ENCODE measurements around the gene ATP6V0C.
"Not testable (repeated sequence)": the region's sequence is repeated elsewhere in the genome, so short reads cannot be mapped to it uniquely, and the experiment has no call there.

Gene ATP6V0C

DNA sequence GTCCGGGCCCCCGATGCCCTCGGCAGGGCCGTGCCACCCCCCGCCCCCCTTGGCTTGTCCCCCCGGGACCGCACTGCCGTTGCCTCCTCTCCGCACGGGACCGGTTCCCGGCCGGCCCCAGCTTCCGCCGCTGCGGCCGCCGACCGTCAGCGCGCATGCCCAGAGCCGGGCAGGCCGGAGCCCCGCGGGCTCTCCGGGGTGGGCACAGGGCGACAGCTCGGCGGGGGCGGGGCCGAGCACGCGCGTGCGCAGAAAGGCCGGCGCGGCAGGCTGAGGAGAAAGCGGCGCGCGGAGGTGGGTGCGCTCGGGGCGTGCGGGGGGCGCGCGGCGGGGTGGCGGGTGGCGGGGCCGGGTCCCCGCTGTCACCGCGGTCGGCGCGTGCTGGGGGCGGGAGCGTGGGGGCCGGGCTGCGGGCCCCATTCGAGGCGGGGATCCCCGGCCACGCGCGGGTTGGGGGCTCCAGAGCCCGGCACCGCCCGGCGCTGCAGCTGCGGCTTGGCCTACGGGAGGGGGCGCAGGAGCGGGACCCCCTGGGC, 38.8 kb upstream of the ATP6V0C start, which contains the start of gene TBC1D24:
TSS of gene TBC1D24 (plus strand) at position 251 of the 536 bp plus-strand sequence. CDS start 21,022 bp downstream, outside the sequence.
- DNase-seq (ENCODE audit: low read depth in 2 of 2) = peak; percentile 69 to 84

DNA sequence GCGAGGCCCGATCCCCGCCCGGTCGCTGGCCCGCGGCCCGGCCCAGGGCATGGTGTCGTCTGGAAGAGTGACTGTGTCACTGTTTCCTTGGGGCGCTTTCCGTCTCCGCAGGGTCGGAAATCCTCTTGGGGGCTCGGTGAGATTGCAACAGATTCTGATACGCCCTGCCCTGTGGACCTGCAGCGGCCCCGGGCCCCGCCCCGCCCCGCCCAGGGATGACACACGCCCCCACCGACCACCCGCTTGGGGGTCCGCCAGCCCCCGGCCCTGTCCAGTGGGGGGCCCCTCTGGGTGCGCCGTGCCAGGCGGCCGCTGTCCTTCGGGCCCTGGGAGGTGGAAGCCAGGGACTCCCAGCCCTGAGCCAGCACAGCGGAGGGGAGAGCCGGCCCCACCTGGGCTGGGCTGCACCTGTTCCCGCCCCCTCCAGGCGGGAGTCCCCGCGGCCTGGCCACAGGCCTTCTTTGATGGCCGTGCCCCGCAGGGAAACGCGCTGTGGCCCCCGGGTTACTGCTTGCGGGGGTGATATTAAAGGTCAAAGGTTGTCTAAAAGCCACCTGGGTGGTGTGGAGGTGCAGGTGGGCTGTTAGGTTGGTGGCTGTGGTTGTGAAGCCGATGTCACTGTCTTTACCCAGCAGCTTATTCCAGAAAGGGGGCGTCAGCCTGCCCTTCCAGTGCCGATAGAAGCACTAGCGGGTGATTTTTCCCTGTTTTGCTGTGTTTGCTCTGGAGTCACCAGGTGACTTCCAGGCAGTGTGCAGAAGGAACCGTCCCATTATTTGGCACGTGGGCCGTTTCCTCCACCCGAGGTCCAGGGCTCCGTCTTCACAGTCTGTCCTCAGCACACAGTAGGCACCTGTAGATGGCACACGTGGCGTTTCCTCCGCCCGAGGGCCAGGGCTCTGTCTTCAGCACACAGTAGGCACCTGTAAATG, 38.1 kb upstream of the ATP6V0C start:
- no peak for DNase-seq (ENCODE audit: low read depth in 2 of 2)

DNA sequence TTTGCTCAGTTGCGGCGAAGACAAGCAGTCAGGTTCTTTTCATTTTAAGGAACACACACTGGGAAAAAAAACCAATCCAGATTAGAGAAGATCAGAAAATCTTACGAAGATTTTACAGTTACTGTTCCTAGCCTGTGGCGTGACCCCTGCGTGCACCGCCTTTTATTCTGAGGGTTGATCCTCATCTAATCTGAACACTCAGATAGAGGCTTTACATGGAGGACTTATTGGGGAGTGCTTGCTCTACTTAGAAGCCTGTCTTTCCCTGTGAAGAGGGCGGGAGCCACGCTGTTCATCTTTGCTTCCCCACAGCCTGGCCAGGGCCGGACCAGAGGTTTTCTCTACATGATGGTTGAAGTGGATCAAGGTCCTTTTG, 37.4 kb upstream of the ATP6V0C start:
- no peak for DNase-seq (ENCODE audit: low read depth in 2 of 2)

- DNase-seq (ENCODE audit: low read depth in 2 of 2) = no peak
Measured at GRCh38 chr16:2476741-2477140, 37.0 kb upstream of the ATP6V0C start.

- no peak for DNase-seq (ENCODE audit: low read depth in 2 of 2)
Measured at GRCh38 chr16:2477327-2477726, 36.4 kb upstream of the ATP6V0C start.

GRCh38 chr16:2478279-2478678, 35.5 kb upstream of the ATP6V0C start:
- DNase-seq (ENCODE audit: low read depth in 2 of 2) = no peak

GRCh38 chr16:2479996-2480395, 33.8 kb upstream of the ATP6V0C start:
- not testable (repeated sequence) for DNase-seq (ENCODE audit: low read depth in 2 of 2)

DNA sequence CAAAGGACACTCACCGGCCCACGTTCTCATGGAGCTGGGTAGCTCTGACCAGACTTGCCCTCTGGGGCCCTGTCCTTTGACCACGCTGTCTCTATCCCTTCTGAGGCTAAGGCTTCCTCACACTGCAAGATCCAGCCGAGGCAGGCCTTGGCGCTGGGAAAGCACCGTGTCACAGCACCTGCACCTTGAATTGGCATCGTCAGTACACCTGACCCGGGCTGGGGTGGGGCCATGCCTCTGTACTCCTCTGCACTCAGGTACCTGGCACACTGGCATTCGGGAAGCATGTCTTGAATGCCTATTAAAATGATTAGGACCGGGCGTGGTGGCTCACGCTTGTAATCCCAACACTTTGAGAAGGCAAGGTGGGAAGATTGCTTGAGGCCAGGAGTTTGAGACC, 32.8 kb upstream of the ATP6V0C start:
- DNase-seq (ENCODE audit: low read depth in 2 of 2) = no peak

DNA sequence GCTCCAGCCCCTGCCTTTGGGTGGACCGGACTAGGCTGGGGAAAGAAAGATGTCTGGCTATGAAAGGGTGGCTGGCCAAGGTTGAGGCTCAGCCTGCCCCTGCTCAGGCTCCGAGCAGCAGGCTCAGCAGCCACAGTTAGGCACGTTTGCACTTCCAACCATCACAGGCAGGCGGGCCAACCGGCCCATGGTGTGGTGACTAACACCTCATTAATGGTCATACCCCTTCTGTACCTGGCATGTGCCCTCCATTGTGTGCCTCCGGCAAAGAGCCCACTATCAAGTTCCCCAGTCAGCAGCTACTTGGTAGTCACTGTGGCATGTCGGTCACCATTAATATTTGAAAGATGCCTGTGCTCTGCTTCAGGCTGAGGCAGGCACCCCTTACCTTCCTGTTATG, 32.1 kb upstream of the ATP6V0C start:
- DNase-seq (ENCODE audit: low read depth in 2 of 2) = no peak

GRCh38 chr16:2482249-2482648, 31.5 kb upstream of the ATP6V0C start:
- no peak for DNase-seq (ENCODE audit: low read depth in 2 of 2)

DNA sequence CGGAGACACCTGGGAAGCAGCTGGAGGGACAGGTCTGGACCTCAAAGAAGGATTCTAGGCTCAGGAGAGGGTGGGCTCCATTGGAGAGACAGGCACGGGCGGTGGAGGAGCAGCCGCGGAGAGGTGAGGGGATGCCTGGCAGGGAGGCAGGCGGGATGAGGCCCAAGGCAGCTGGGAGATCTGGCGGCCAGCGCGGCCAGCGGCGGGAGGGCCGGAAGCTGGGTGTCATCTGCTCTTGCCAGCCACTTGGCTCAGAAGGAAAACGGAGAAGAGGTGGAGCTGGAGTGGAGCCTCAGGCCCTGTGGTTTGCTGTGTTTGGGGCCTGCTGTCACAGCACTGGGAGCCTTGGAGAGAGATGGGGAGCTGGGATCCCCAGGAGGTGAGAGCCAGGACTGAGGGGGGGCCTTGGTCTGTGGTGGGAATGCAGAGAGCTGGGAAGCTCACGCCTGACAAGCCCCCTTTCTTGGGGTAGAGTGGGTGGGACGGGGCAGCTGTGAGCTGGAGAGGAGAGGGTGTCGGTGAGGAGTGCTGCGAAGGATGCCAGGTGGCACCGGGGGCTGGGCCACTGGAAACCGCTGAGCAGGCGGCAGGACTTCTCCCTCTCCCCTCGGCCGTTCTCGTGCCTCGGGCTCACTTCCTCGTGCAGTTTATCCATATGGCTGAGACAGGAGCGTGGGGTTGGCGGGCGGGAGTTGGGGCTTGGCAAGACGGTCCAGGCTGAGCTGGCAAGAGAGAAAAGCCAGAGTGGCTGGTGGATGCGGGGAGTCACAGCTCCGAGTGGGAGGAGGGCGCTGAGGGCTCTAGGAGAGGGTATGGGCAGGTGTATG, 30.8 kb upstream of the ATP6V0C start:
- no peak for DNase-seq (ENCODE audit: low read depth in 2 of 2)

DNA sequence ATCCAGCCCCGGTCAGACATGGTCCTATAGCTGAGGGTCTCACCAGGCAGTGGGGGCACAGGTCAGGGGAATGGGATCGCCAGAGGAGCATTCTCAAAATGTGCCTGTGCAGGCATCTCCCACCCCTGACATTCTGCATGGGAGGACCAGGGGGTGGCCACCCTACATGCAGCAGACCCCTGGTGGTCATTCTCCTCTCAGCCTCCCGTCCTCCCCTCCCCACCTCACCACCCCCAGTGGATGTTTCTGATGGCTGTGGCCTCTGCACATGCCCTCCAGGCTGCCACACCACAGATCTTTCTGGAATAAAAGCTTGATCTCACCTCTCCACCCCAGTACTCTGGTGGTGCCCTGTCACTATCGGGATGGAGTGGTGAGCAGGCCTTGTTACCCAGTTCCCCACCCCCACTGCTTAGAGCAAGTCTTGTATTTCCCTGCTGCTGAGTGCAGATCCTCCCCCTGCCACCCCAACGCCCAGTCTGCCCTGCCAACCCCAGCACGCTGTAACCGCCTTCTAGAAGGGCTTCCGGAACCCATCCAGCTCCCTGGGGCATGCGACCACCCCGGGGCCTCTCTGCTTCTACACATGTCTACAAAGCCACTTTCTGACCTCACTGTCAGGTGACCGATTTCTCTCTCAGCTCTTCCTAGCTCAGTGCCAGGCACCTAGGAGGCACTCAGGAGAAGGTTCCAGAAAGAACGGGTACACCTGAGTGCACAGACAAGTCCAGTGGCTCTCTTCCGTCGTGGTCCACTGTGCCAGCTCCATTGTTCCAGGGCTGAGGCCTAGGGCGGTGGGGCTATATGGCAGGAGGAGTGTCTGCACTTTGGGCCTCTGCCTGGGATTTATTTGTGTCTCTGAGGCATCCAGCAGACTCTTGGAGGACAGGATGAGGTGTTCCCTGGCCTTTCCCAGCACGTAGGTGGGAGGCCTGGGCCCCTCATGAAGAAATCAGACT, 29.5 kb upstream of the ATP6V0C start:
- no peak for DNase-seq (ENCODE audit: low read depth in 2 of 2)

DNA sequence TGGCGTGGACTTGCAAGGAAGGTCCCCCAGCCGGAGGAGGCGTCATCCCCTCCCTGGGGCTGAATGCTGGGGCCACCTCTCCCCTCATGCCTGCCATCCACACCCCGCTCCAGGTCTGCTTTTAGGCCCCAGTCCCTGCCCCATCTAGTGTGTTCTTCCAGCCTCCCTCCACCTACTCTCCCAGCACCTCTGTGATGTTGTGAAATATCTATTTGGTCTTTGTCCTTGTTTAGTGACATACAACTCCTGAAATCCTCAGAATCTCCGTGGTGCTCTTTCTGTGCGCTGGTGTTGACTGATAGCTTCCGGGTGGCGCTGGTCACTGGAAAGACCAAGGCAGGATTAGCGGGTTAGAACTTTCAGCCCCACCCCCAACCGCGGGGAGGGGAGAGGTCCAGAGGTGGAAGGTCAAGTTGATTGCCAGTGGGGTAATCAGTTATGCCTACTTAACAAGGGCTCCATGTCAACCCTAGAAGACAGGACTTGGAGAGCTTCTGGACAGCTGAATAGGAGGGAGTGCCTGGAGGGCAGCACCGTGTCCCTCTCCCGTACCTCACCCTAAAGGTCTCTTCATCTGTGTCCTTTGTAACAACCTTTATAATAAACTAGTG, 28.7 kb upstream of the ATP6V0C start:
- DNase-seq (ENCODE audit: low read depth in 2 of 2) = no peak

- DNase-seq (ENCODE audit: low read depth in 2 of 2) = no peak
Measured at GRCh38 chr16:2485811-2486507, 27.8 kb upstream of the ATP6V0C start.

GRCh38 chr16:2486645-2487516, 26.9 kb upstream of the ATP6V0C start:
- DNase-seq (ENCODE audit: low read depth in 2 of 2) = peak; percentile 65 to 70

DNA sequence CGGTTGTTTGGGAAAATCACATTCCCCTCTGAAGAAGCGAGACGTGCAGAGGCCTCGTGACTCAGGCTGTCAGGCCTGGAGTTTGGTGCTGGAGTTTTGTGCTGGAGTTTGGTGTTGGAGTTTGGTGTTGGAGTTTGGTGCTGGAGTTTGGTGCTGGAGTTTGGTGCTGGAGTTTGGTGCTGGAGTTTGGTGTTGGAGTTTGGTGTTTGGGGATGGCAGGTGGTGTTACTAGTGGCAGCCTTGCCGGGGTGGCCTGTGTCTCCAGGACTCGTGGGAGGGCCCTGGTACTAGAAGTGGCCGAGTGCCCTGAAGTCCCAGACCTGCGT, 26.3 kb upstream of the ATP6V0C start:
- no peak for DNase-seq (ENCODE audit: low read depth in 2 of 2)

- DNase-seq (ENCODE audit: low read depth in 2 of 2) = no peak
Measured at GRCh38 chr16:2487903-2488531, 25.7 kb upstream of the ATP6V0C start.

DNA sequence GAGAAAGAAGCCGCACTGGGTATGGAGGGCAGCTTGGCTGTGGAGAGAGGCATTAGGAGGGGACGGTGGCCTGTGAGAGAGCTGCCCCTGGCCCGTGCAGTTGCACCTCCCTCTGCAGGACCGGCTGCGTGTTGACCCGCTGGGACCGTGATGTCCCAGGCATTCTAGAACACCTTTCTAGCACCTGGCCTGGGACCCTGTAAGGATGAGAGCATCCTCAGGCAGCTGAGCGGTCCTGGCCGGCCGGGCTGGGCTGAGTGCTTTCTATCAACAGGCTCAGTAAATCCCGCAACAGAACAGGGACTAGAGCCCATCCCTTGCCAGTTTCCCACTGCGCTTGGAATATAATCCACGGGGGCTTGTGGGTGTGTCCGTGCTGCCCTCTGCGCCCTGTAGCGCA, 24.2 kb upstream of the ATP6V0C start:
- DNase-seq (ENCODE audit: low read depth in 2 of 2) = no peak
